Activated CD4-positive, alpha-beta T cell treated with anti-CD3 and anti-CD28 coated beads, Interleukin-2, amount 10 ng/mL, durations not matched to agents 24 days and 14 days (primary cell): ENCODE data around the gene TYROBP. TPM values are rescaled to one million over a fixed set of nuclear protein-coding genes. Genes with fewer than 3 reads are reported as not detected.
A peak's percentile ranks its signal among the peaks of the same experiment; 100 is the strongest.
"Not testable (repeated sequence)": the region's sequence is repeated elsewhere in the genome, so short reads cannot be mapped to it uniquely, and the experiment has no call there.

Experiments
- DNase-seq: peaks from one replicate; pipeline ENCODE4 v3.0.0; 2022
- H3K27ac Mint-ChIP-seq: one replicate; pipeline ENCODE4 v1.8.0; 2022; ENCODE audit warnings: mild to moderate bottlenecking, mixed read lengths
- H3K27me3 Mint-ChIP-seq: one replicate; pipeline ENCODE4 v1.8.0; 2022; ENCODE audit warnings: mixed read lengths
- H3K36me3 Mint-ChIP-seq: one replicate; pipeline ENCODE4 v1.8.0; 2022; ENCODE audit warnings: low read depth, mild to moderate bottlenecking, mixed read lengths
- H3K4me1 Mint-ChIP-seq: one replicate; pipeline ENCODE4 v1.8.0; 2021; ENCODE audit warnings: mixed read lengths
- H3K4me3 Mint-ChIP-seq: one replicate; pipeline ENCODE4 v1.8.0; 2022; ENCODE audit warnings: mild to moderate bottlenecking, moderate library complexity, mixed read lengths
- H3K9me3 Mint-ChIP-seq: one replicate; pipeline ENCODE4 v1.8.0; 2021; ENCODE audit warnings: mixed read lengths
- intact Hi-C: fragments of 100-400 bp; cut with micrococcal nuclease; formaldehyde crosslinking; loops from one replicate; pipeline ENCODE4 v1.15.1; 2023
- total RNA-seq: library from RNA; stranded (reverse); gene quantifications from 2 replicates; pipeline ENCODE4 v1.2.3, GENCODE V29; 2022

TYROBP gene
- total RNA-seq, 1 donor from 2014 or later: not detected

GRCh38 chr19:35915443-35915842 is 7.3 kb upstream of the TYROBP start:
- intact Hi-C loops: no loop called here
- Mint-ChIP-seq H3K36me3 (no peaks in the 10 kb centered on the region), H3K27me3 (peaks cover 3% of the 10 kb centered on the region), H3K4me3 (no peak overlapping the region), H3K9me3 (no peaks in the 10 kb centered on the region), H3K4me1 (peaks cover 12% of the 10 kb centered on the region), H3K27ac (no peak overlapping the region)
- no peak for DNase-seq

GRCh38 chr19:35913589-35913988 is 5.5 kb upstream of the TYROBP start:
- no peak for DNase-seq
- H3K9me3 Mint-ChIP-seq: no peaks in the 10 kb centered on the region
- peaks cover 16% of the 10 kb centered on the region for H3K4me1 Mint-ChIP-seq
- H3K27me3 Mint-ChIP-seq: peaks cover 1% of the 10 kb centered on the region
- H3K36me3 Mint-ChIP-seq: no peaks in the 10 kb centered on the region
- H3K27ac Mint-ChIP-seq: no peak overlapping the region
- H3K4me3 Mint-ChIP-seq: no peak overlapping the region
- intact Hi-C loops: no loop called here

- no peaks in the 10 kb centered on the region for H3K36me3 Mint-ChIP-seq
- no peak for DNase-seq
- no peak overlapping the region for H3K4me3 Mint-ChIP-seq
- intact Hi-C loops: no loop called here
- H3K9me3 Mint-ChIP-seq: no peaks in the 10 kb centered on the region
- H3K27ac Mint-ChIP-seq: no peak overlapping the region
- H3K27me3 Mint-ChIP-seq: peaks cover 1% of the 10 kb centered on the region
- peaks cover 16% of the 10 kb centered on the region for H3K4me1 Mint-ChIP-seq
These were observed 3.7 kb upstream of the TYROBP start for GRCh38 chr19:35911790-35912189.

GRCh38 chr19:35911173-35911572 is 3.1 kb upstream of the TYROBP start:
- Mint-ChIP-seq H3K36me3 (no peaks in the 10 kb centered on the region), H3K27ac (no peak overlapping the region), H3K4me3 (no peak overlapping the region), H3K4me1 (peaks cover 16% of the 10 kb centered on the region), H3K9me3 (no peaks in the 10 kb centered on the region), H3K27me3 (peaks cover 1% of the 10 kb centered on the region)
- intact Hi-C loops: no loop called here
- no peak for DNase-seq

GRCh38 chr19:35910355-35910754 is 2.3 kb upstream of the TYROBP start:
- DNase-seq, H3K4me3 Mint-ChIP-seq, H3K27me3 Mint-ChIP-seq, H3K27ac Mint-ChIP-seq, H3K9me3 Mint-ChIP-seq, intact Hi-C loops, H3K36me3 Mint-ChIP-seq: not testable (repeated sequence)
- H3K4me1 Mint-ChIP-seq: peaks cover 16% of the 10 kb centered on the region

- intact Hi-C loops: no loop called here
- Mint-ChIP-seq H3K36me3 (no peaks in the 10 kb centered on the region), H3K27me3 (no peaks in the 10 kb centered on the region), H3K27ac (no peak overlapping the region), H3K4me3 (no peak overlapping the region), H3K4me1 (peaks cover 19% of the 10 kb centered on the region), H3K9me3 (no peaks in the 10 kb centered on the region)
- no peak for DNase-seq
These were observed 1.6 kb upstream of the TYROBP start for GRCh38 chr19:35909684-35910035.

GRCh38 chr19:35908973-35909683 is 1.0 kb upstream of the TYROBP start:
- no peak overlapping the region for H3K4me3 Mint-ChIP-seq
- H3K27ac Mint-ChIP-seq: peak overlapping the region; percentile 39
- peaks cover 24% of the 10 kb centered on the region for H3K4me1 Mint-ChIP-seq
- no peaks in the 10 kb centered on the region for H3K36me3 Mint-ChIP-seq
- H3K27me3 Mint-ChIP-seq: no peaks in the 10 kb centered on the region
- intact Hi-C loops: no loop called here
- DNase-seq: no peak
- no peaks in the 10 kb centered on the region for H3K9me3 Mint-ChIP-seq

- Mint-ChIP-seq H3K4me1 (peaks cover 34% of the 10 kb centered on the region), H3K4me3 (no peak overlapping the region), H3K36me3 (peaks cover 6% of the 10 kb centered on the region), H3K27ac (peak overlapping the region; percentile 36), H3K27me3 (no peaks in the 10 kb centered on the region), H3K9me3 (no peaks in the 10 kb centered on the region)
- intact Hi-C loops: no loop called here
- DNase-seq: no peak
These were observed 734 bp downstream of the TYROBP start for GRCh38 chr19:35907377-35907745.

GRCh38 chr19:35905178-35905727 is 2.8 kb downstream of the TYROBP start:
- Mint-ChIP-seq H3K27me3 (no peaks in the 10 kb centered on the region), H3K27ac (peak overlapping the region; percentile 83), H3K4me3 (no peak overlapping the region), H3K4me1 (peaks cover 44% of the 10 kb centered on the region), H3K36me3 (peaks cover 6% of the 10 kb centered on the region), H3K9me3 (no peaks in the 10 kb centered on the region)
- no peak for DNase-seq
- intact Hi-C loops: no loop called here

GRCh38 chr19:35904311-35905068 is 3.6 kb downstream of the TYROBP start:
- DNase-seq: no peak
- Mint-ChIP-seq H3K9me3 (no peaks in the 10 kb centered on the region), H3K27ac (peak overlapping the region; percentile 83), H3K4me3 (peak overlapping the region; percentile 89), H3K36me3 (peaks cover 7% of the 10 kb centered on the region), H3K4me1 (peaks cover 44% of the 10 kb centered on the region), H3K27me3 (no peaks in the 10 kb centered on the region)
- intact Hi-C loops: loop anchor here (5.0 kb wide), 1 partner anchor 147 kb away; the partner anchor contains the start of genes HSPB6 and PROSER3

GRCh38 chr19:35903550-35904179 is 4.4 kb downstream of the TYROBP start:
- no peaks in the 10 kb centered on the region for H3K27me3 Mint-ChIP-seq
- intact Hi-C loops: loop anchor here (5.0 kb wide), 1 partner anchor 146 kb away; the partner anchor contains the start of genes HSPB6 and PROSER3
- peak overlapping the region; percentile 93 for H3K27ac Mint-ChIP-seq
- no peaks in the 10 kb centered on the region for H3K9me3 Mint-ChIP-seq
- peaks cover 13% of the 10 kb centered on the region for H3K36me3 Mint-ChIP-seq
- peaks cover 42% of the 10 kb centered on the region for H3K4me1 Mint-ChIP-seq
- peak overlapping the region; percentile 89 for H3K4me3 Mint-ChIP-seq
- peak; percentile 97 for DNase-seq

GRCh38 chr19:35902870-35903475 is 5.1 kb downstream of the TYROBP start:
- peaks cover 19% of the 10 kb centered on the region for H3K36me3 Mint-ChIP-seq
- H3K27me3 Mint-ChIP-seq: no peaks in the 10 kb centered on the region
- H3K27ac Mint-ChIP-seq: peak overlapping the region; percentile 93
- intact Hi-C loops: loop anchor here (5.0 kb wide), 1 partner anchor 146 kb away; the partner anchor contains the start of genes HSPB6 and PROSER3
- H3K9me3 Mint-ChIP-seq: no peaks in the 10 kb centered on the region
- H3K4me3 Mint-ChIP-seq: peak overlapping the region; percentile 89
- H3K4me1 Mint-ChIP-seq: peaks cover 46% of the 10 kb centered on the region
- DNase-seq: no peak

- intact Hi-C loops: loop anchor here (5.0 kb wide), 1 partner anchor 145 kb away; the partner anchor contains the start of genes HSPB6 and PROSER3
- Mint-ChIP-seq H3K36me3 (peaks cover 28% of the 10 kb centered on the region), H3K27ac (peak within 1 kb of the TSS; percentile 93), H3K4me3 (peak within 1 kb of the TSS; percentile 98), H3K4me1 (peaks cover 51% of the 10 kb centered on the region), H3K9me3 (no peaks in the 10 kb centered on the region), H3K27me3 (no peaks in the 10 kb centered on the region)
- peak; percentile 85 for DNase-seq
These were observed 6.0 kb downstream of the TYROBP start, which contains the start of gene HCST for GRCh38 chr19:35901854-35902661. Gene HCST (plus strand): TSS chr19:35902529. CDS start chr19:35902594, 65 bp downstream.
